ENCODE data around the gene PAWR. TPM values are rescaled to one million over a fixed set of nuclear protein-coding genes. Genes with fewer than 3 reads are reported as not detected.

Gene PAWR
- total and polyA plus RNA-seq, 2 of the 13 experiments (the other 11 are each of a cell fraction or from before 2014, with no cell fraction given) = 29.1 to 36.1 TPM

DNA sequence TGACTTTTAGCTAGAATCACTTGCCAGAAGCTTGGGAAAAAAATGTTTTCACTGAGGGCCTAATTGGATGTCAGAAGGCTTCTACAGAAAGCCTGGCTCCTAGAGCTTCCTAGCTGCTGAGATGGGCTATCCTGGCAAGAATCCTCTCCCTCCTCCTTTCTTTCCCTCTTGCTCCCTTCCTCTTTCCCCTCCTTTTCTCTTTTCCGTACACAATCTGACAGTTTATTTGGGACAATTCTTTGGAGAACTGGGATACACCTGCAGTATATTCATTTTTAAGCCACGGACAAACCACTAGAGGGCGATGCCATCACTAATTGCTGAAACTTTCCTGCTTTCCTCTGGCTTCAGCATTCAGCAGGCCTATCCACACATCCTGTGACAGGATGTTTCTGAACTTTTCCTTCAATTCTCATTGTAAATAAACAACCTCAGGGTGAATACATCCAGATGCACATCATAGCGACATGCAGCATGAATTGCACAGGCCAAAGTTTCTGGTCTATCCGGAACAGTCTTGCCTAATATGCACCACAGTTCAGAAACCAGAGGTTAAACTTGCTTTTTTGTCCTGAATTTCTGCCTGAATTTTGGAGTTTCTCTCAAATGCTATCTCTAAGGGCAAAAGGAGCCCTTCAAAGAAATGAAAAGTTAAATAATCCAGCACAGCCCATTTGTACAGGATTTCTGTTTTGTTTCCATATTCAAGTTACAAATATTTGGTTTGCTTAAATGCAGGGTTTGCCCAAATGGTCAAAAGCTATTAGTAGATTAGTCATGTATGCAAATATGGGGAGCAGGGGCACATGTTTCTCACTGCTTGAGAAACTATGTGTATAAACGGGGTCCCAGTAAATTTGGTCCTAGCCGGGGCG, 142.8 kb downstream of the PAWR start (continued):
- TF ChIP-seq ZFP37 (CRISPR knock-in tag; IDR thresholded peaks at IDR 0.05; ENCODE audit: borderline replicate concordance) = no peak
- TF ChIP-seq, protein P1, sequence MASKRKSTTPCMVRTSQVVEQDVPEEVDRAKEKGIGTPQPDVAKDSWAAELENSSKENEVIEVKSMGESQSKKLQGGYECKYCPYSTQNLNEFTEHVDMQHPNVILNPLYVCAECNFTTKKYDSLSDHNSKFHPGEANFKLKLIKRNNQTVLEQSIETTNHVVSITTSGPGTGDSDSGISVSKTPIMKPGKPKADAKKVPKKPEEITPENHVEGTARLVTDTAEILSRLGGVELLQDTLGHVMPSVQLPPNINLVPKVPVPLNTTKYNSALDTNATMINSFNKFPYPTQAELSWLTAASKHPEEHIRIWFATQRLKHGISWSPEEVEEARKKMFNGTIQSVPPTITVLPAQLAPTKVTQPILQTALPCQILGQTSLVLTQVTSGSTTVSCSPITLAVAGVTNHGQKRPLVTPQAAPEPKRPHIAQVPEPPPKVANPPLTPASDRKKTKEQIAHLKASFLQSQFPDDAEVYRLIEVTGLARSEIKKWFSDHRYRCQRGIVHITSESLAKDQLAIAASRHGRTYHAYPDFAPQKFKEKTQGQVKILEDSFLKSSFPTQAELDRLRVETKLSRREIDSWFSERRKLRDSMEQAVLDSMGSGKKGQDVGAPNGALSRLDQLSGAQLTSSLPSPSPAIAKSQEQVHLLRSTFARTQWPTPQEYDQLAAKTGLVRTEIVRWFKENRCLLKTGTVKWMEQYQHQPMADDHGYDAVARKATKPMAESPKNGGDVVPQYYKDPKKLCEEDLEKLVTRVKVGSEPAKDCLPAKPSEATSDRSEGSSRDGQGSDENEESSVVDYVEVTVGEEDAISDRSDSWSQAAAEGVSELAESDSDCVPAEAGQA (IDR thresholded peaks at IDR 0.05; ENCODE audit: low read depth) = no peak
- TF ChIP-seq, protein P1 (CRISPR knock-in tag; IDR thresholded peaks at IDR 0.05; ENCODE audit: borderline replicate concordance) = no peak
- no peak; the same call in 1 of the 2 replicates for TF ChIP-seq KLF12 (CRISPR knock-in tag; IDR thresholded peaks at IDR 0.05; ENCODE audit: borderline replicate concordance)
- TF ChIP-seq ZNF709 (CRISPR knock-in tag; IDR thresholded peaks at IDR 0.05) = peak; percentile 37; the same call in 1 of the 2 replicates
- no peak for TF ChIP-seq ZNF18 (CRISPR knock-in tag; IDR thresholded peaks at IDR 0.05; ENCODE audit: insufficient replicate concordance)
- no peak for TF ChIP-seq ZNF3 (CRISPR knock-in tag; IDR thresholded peaks at IDR 0.05)
- TF ChIP-seq PAX8 (CRISPR knock-in tag; IDR thresholded peaks at IDR 0.05; ENCODE audit: borderline replicate concordance) = no peak
